Fibroblast of pulmonary artery (primary cell): Measurements from ENCODE around the gene BRIP1.

Source experiments
- DNase-seq: peaks from one replicate; pipeline ENCODE4 v3.0.0-alpha.2; 2010; ENCODE audit warnings: low read depth
- H3K4me3 ChIP-seq: replicated peaks from 2 replicates; pipeline ENCODE4 v1.5.1; 2011; ENCODE audit warnings: low read depth, mild to moderate bottlenecking, control low read depth, low read length, moderate library complexity
- TF ChIP-seq, protein P1 (sequence below): IDR thresholded peaks from 2 replicates; pipeline ENCODE4 v1.5.1; 2011; ENCODE audit warnings: mild to moderate bottlenecking, control low read depth, low read length, inconsistent platforms; ENCODE audit errors: missing control alignments

Gene BRIP1

DNA sequence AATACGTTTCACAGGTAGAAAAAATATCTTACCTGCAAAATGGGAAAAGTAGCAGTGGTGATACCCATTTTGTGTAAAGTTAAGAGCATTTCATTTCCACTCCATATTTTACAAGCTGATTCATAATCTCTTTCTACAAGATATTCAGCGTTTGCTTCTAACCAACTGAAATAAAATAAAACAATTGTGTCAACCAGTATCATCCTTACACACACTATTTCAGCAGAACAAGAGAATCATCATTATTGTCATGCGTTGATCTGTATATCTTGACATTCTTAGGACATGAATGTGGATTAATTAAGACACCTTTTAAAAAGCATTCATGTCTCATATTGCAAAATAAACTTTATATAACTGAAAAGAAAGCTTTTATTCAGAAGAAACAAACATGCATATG is 69.8 kb downstream of the BRIP1 start:
- TF ChIP-seq, protein P1, sequence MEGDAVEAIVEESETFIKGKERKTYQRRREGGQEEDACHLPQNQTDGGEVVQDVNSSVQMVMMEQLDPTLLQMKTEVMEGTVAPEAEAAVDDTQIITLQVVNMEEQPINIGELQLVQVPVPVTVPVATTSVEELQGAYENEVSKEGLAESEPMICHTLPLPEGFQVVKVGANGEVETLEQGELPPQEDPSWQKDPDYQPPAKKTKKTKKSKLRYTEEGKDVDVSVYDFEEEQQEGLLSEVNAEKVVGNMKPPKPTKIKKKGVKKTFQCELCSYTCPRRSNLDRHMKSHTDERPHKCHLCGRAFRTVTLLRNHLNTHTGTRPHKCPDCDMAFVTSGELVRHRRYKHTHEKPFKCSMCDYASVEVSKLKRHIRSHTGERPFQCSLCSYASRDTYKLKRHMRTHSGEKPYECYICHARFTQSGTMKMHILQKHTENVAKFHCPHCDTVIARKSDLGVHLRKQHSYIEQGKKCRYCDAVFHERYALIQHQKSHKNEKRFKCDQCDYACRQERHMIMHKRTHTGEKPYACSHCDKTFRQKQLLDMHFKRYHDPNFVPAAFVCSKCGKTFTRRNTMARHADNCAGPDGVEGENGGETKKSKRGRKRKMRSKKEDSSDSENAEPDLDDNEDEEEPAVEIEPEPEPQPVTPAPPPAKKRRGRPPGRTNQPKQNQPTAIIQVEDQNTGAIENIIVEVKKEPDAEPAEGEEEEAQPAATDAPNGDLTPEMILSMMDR, result no peak
- H3K4me3 ChIP-seq, result no peak overlapping the region
- no peak for DNase-seq

DNA sequence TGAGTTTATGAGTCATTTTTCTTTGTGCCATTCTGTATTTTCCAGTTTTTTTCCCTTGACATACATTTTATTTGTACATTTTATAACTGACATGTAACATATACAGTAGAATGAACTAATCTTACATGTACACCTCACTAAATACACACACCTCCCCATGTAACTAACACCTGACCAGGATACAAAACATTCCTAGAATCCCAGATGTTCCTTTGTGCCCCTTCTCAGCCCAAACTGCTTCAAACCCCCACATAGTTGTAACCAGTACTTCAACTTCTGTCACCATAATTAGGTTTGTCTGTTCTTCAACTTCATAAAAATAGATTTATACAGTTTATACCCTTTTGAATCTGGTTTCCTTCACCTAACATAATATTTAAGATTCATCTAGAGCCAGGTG is 73.5 kb downstream of the BRIP1 start:
- TF ChIP-seq, protein P1, result no peak
- no peak overlapping the region for H3K4me3 ChIP-seq
- no peak for DNase-seq

DNA sequence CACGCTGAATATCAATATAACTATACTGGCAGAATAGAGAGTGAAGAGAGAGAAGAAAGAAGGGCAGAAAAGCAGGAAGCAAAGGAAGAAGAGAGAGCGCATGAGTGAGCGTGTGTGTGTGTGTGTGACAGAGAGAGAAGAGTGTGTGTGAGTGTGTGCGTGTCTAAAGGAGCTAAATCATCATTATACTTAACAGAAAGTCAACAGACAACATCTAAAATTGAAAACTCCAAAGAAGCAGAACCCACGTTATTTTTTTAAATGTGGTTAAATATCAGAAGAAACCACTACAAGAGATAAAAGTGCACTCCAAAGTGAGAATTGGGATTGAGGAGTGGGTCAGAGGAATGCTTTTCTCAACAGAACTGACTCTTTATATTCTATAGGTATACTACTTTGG is 77.2 kb downstream of the BRIP1 start:
- no peak overlapping the region for H3K4me3 ChIP-seq
- TF ChIP-seq, protein P1, result no peak
- DNase-seq, result no peak

DNA sequence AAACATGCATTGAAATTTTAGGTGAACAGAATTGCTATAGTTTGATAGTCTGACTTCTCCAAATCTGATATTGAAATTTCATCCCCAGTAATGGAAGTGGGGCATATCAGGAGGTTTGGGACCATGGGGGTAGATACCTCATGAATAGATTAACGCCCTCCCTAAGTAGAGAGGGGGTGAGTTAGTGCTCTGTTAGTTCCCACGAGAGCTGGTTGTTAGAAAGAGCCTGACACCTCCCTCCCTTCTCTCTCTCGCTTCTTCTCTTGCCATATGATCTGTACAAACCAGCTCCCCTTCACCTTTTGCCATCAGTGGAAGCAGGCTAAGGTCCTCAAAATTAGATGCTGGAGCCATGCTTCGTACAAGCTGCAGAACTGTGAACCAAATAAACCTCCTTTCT is 78.8 kb downstream of the BRIP1 start:
- DNase-seq, result no peak
- H3K4me3 ChIP-seq, result no peak overlapping the region
- TF ChIP-seq, protein P1, result no peak

DNA sequence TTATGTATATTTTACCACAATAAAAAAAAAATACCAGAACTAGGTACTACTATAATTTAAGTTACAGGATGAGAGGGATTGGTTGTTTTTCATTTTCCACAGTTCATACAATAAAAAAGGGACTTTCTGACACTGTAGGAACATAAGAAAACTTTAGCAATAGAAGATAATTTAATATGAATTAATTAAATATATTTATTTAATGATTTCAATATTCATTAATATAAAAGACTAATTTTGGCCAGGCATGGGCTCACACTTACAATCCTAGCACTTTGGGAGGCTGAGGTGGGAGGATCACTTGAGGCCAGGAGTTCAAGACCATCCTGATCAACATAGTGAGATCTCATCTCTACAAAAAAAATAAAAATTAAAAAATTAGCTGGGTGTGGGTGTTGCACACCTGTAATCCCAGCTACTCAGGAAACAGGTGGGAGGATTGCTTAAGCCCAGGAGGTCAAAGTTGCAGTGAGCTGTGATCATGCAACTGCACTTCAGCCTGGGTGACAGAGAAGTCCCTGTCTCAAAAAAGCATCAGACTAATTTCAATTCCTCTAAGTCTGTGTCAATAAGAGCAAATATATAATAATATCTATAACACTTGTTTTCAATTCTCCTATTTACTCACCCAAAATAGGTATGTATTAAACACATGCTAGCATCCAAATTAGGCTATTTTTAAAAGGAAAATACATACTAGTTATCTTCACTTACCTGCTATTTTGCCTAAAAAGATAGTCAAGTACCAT is 79.6 kb downstream of the BRIP1 start:
- no peak for DNase-seq
- TF ChIP-seq, protein P1, result no peak
- H3K4me3 ChIP-seq, result no peak overlapping the region

DNA sequence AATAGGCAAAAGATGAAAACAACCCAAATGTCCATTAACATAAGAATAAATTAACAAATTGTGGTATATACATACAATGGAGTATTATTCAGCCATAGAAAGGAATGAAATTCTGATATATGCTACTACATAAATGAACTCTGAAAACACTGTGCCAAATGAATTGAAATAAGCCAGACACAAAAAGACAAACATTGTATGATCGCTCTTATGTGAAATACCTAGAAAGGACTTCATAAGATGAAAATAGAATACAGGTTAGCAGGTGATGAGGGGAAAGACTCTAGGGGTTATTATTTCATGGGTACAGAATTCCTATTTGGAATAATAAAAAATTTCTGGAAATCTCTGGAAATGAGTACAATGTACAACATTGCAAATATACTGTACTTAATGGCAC is 80.2 kb downstream of the BRIP1 start:
- TF ChIP-seq, protein P1, result no peak
- DNase-seq, result no peak
- no peak overlapping the region for H3K4me3 ChIP-seq

DNA sequence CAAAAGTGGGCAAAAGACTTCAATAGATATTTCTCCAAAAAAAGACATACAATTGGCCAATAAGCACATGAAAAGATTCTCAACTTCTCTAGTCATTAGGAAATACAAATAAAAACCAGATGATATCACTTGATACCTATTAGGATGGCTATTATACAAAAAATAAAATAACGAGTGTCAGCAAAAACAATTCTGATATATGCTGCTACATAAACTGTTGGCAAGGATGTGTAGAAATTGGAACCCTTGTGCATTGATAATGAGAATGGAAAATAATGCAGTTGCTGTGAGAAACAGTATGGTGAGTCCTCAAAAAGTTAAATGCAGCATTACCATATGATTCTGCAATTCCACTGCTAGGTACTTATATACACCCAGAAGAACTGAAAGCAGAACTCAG is 80.6 kb downstream of the BRIP1 start:
- DNase-seq, result no peak
- TF ChIP-seq, protein P1, result no peak
- H3K4me3 ChIP-seq, result no peak overlapping the region
